ENCODE results near the gene HOXC5. TPM values are rescaled to one million over a fixed set of nuclear protein-coding genes. Genes with fewer than 3 reads are reported as not detected.

Gene HOXC5
- total RNA-seq, 1 experiment from 2014 or later = not detected

DNA sequence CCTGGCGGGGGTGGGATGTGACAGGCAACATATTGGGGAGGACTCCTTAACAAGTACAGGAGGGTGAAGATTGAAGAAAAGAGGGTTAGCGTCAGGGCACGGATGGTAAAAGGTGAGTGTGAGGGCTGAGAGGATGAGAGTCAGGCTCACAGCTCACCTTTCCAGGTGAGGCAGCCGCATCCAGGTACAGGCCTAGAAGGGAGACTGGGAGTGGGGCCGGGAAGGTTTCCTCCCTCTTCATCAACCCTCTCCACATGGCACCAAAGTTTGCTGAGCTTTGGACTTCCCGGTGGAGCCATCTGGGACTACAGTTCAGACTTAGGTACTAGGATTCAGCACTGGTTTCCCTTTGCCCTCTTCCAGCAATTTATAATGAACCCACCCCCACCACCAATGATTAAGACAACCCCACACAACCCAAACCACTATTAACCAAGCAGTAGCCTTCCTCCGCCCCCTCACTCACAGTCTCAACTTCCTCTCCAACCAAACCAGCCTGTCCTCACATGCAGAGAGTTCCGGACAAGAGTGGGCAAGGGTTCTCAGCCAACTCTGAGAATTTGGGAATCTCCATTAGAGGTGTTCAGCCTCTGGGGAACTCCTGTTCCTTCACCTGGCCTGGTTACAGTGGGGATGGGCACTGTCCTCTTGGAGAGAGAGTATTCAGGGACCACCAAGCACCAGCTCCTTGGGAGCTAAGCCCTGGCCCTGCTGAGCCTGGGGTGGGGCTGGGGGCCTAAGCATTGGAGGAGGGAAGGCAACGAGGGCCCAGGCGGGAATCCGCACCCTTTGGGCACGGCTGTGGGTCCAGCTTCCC is 18.4 kb downstream of the HOXC5 start:
- no peak overlapping the region for H3K9ac ChIP-seq (ENCODE audit: extremely low read depth, insufficient read length, low read length)
- no peak overlapping the region for H2BK5ac ChIP-seq (ENCODE audit: insufficient read length, low read length)
- no peak overlapping the region for H4K5ac ChIP-seq (ENCODE audit: insufficient read length, low read depth, low read length)
- H3K79me1 ChIP-seq (ENCODE audit: insufficient read depth, low read depth, low read length, poor library complexity, severe bottlenecking) = no peaks in the 10 kb centered on the region
- H4K20me1 ChIP-seq (ENCODE audit: control insufficient read depth, insufficient read depth, insufficient read length) = no peaks in the 10 kb centered on the region
- TF ChIP-seq CTCF (conservative IDR thresholded peaks at IDR 0.05) = no peak
- no peak overlapping the region for H2BK20ac ChIP-seq (ENCODE audit: low read depth, low read length, poor library complexity, severe bottlenecking)
- no peak overlapping the region for H2AK5ac ChIP-seq (ENCODE audit: insufficient read length, low read length)
- peaks cover 10 to 59% of the 10 kb centered on the region in 2 experiments for H3K4me1 Mint-ChIP-seq
- H3K27me3 ChIP-seq (ENCODE audit: insufficient read depth, low read length) = peaks cover 95% of the 10 kb centered on the region
- no peak overlapping the region for H2BK15ac ChIP-seq (ENCODE audit: low read depth, low read length)
- no peak overlapping the region for H3K27ac Mint-ChIP-seq
- DNase-seq = no peak
- no peak overlapping the region for H3K23ac ChIP-seq (ENCODE audit: insufficient read length, low read depth, low read length)
- H3K4ac ChIP-seq (ENCODE audit: low read depth, low read length) = no peak overlapping the region
- H3K79me2 ChIP-seq (ENCODE audit: insufficient read depth, low read length) = no peaks in the 10 kb centered on the region
- H2BK12ac ChIP-seq (ENCODE audit: insufficient read length, low read depth, low read length) = no peak overlapping the region
- no peak overlapping the region for H3K14ac ChIP-seq (ENCODE audit: insufficient read depth, low read length)
- H3K56ac ChIP-seq (ENCODE audit: insufficient read length, low read depth, low read length) = no peak overlapping the region
- H3K36me3 Mint-ChIP-seq (ENCODE audit: insufficient read depth in 1 of 3, low read depth in 3 of 3) = no peaks in the 10 kb centered on the region
- no peak overlapping the region for H3K18ac ChIP-seq (ENCODE audit: insufficient read length, low read depth, low read length)
- H3T11ph ChIP-seq (ENCODE audit: low read length) = no peak overlapping the region
- no peak overlapping the region for H3K4me3 Mint-ChIP-seq
- H2BK120ac ChIP-seq (ENCODE audit: low read depth, low read length, poor library complexity, severe bottlenecking) = no peak overlapping the region
- no peak overlapping the region for H4K91ac ChIP-seq (ENCODE audit: insufficient read length, low read depth, low read length)
- no peak overlapping the region for H2AFZ ChIP-seq (ENCODE audit: low read length)
- peaks cover 100% of the 10 kb centered on the region for H3K27me3 Mint-ChIP-seq (ENCODE audit: low read depth)
- no peak overlapping the region for H4K8ac ChIP-seq (replicated peaks; ENCODE audit: insufficient read length, low read depth, low read length)
- H3K27ac ChIP-seq (ENCODE audit: insufficient read length, low read depth, low read length) = no peak overlapping the region
- H3K9me3 ChIP-seq (ENCODE audit: control insufficient read depth, low read depth, low read length) = no peaks in the 10 kb centered on the region
- H3K9me3 Mint-ChIP-seq = peaks cover 2 to 13% of the 10 kb centered on the region in 2 experiments; a peak in 3 of 5 replicates
- no CpG with 5 or more reads among the region's 12 CpGs for WGBS (ENCODE audit: extremely low coverage, insufficient read length, low lambda C conversion rate)
- H3K23me2 ChIP-seq (ENCODE audit: insufficient read length, low read depth, low read length, poor library complexity, severe bottlenecking) = peaks cover 4% of the 10 kb centered on the region
- H3K4me2 ChIP-seq (ENCODE audit: insufficient read depth, insufficient read length, low read length) = no peak overlapping the region
- H3K4me1 ChIP-seq (ENCODE audit: insufficient read depth, low read length) = no peaks in the 10 kb centered on the region
